Activated B cell treated with CpG ODN at 0.5 μM for 24 hours (primary cell): ENCODE data around the gene GPR119. TPM values are rescaled to one million over a fixed set of nuclear protein-coding genes. Genes with fewer than 3 reads are reported as not detected.
A peak's percentile ranks its signal among the peaks of the same experiment; 100 is the strongest.

ENCODE experiments used
- ATAC-seq: fragments of 200-7000 bp; cut with Tn5 transposase; one replicate; pipeline ENCODE4 v1.10.0; 2021; ENCODE audit warnings: low read depth, mild to moderate bottlenecking, moderate library complexity
- CTCF ChIA-PET: fragments of 350-600 bp; sonication (Branson Sonifier 250); formaldehyde crosslinking; loops from one replicate; lab custom pipeline; 2021; ENCODE audit warnings: antibody characterized with exemption; lab: Charles Lee
- POLR2A ChIA-PET: fragments of 350-600 bp; sonication (Branson Sonifier 250); formaldehyde crosslinking; loops from one replicate; lab custom pipeline; 2021; ENCODE audit warnings: antibody characterized with exemption; lab: Charles Lee
- DNase-seq: peaks from one replicate; pipeline ENCODE4 v3.0.0; 2022
- H3K27ac Mint-ChIP-seq: one replicate; pipeline ENCODE4 v1.8.0; 2020; ENCODE audit warnings: mixed read lengths
- H3K27me3 Mint-ChIP-seq: one replicate; pipeline ENCODE4 v1.8.0; 2021; ENCODE audit warnings: mixed read lengths
- H3K36me3 Mint-ChIP-seq: one replicate; pipeline ENCODE4 v1.8.0; 2021; ENCODE audit warnings: low read depth, mixed read lengths
- H3K4me1 Mint-ChIP-seq: one replicate; pipeline ENCODE4 v1.8.0; 2021; ENCODE audit warnings: mixed read lengths
- H3K4me3 Mint-ChIP-seq: one replicate; pipeline ENCODE4 v1.8.0; 2020; ENCODE audit warnings: mild to moderate bottlenecking, mixed read lengths
- H3K9me3 Mint-ChIP-seq: one replicate; pipeline ENCODE4 v1.8.0; 2020; ENCODE audit warnings: mixed read lengths
- CTCF ChIP-seq: fragments of 200-600 bp; IDR thresholded peaks from one replicate; pipeline ENCODE4 v1.8.0; 2022; ENCODE audit warnings: antibody characterized with exemption, mild to moderate bottlenecking
- intact Hi-C: fragments of 100-400 bp; cut with micrococcal nuclease; formaldehyde crosslinking; loops from one replicate; pipeline ENCODE4 v1.15.1; 2024
- total RNA-seq: library from RNA; stranded (reverse); gene quantifications from 2 replicates; pipeline ENCODE4 v1.2.3, GENCODE V29; 2022

Gene GPR119
- total RNA-seq, 1 donor from 2014 or later, result not detected

- TF ChIP-seq CTCF, result no peak
- H3K27ac Mint-ChIP-seq, result no peak overlapping the region
- no peaks in the 10 kb centered on the region for H3K4me1 Mint-ChIP-seq
These were observed 31.3 kb upstream of the GPR119 start for GRCh38 chrX:130416785-130417184.

GRCh38 chrX:130415201-130415600, 29.7 kb upstream of the GPR119 start:
- Mint-ChIP-seq H3K36me3 (peaks cover 33% of the 10 kb centered on the region), H3K27ac (no peak overlapping the region), H3K27me3 (no peaks in the 10 kb centered on the region), H3K9me3 (no peaks in the 10 kb centered on the region), H3K4me1 (no peaks in the 10 kb centered on the region), H3K4me3 (no peak overlapping the region)
- TF ChIP-seq CTCF, result no peak
- POLR2A ChIA-PET, result no interaction called here
- intact Hi-C loops, result no loop called here
- CTCF ChIA-PET, result no interaction called here
- ATAC-seq (no peak), DNase-seq (no peak)

More at GRCh38 chrX:130416785-130417184, 31.3 kb upstream of the GPR119 start:
- ChIA-PET CTCF (no interaction called here), POLR2A (no interaction called here)
- Mint-ChIP-seq H3K27me3 (no peaks in the 10 kb centered on the region), H3K36me3 (peaks cover 21% of the 10 kb centered on the region), H3K9me3 (no peaks in the 10 kb centered on the region), H3K4me3 (no peak overlapping the region)
- intact Hi-C loops, result no loop called here
- ATAC-seq (no peak), DNase-seq (no peak)

- H3K9me3 Mint-ChIP-seq, result no peaks in the 10 kb centered on the region
- no peak for ATAC-seq
- no peak overlapping the region for H3K4me3 Mint-ChIP-seq
- no peak for DNase-seq
- peaks cover 37% of the 10 kb centered on the region for H3K36me3 Mint-ChIP-seq
- no peaks in the 10 kb centered on the region for H3K4me1 Mint-ChIP-seq
- CTCF ChIA-PET, result no interaction called here
- no peak overlapping the region for H3K27ac Mint-ChIP-seq
- H3K27me3 Mint-ChIP-seq, result no peaks in the 10 kb centered on the region
- POLR2A ChIA-PET, result no interaction called here
- no peak for TF ChIP-seq CTCF
- intact Hi-C loops, result no loop called here
These were observed 29.3 kb upstream of the GPR119 start for GRCh38 chrX:130414800-130415199.

- CTCF ChIA-PET, result no interaction called here
- Mint-ChIP-seq H3K27me3 (no peaks in the 10 kb centered on the region), H3K36me3 (peaks cover 48% of the 10 kb centered on the region), H3K4me1 (no peaks in the 10 kb centered on the region), H3K9me3 (no peaks in the 10 kb centered on the region), H3K4me3 (no peak overlapping the region), H3K27ac (no peak overlapping the region)
- ATAC-seq (no peak), DNase-seq (no peak)
- no peak for TF ChIP-seq CTCF
- intact Hi-C loops, result no loop called here
- POLR2A ChIA-PET, result no interaction called here
These were observed 27.9 kb upstream of the GPR119 start for GRCh38 chrX:130413415-130413814.

GRCh38 chrX:130402208-130402684, 16.8 kb upstream of the GPR119 start:
- ATAC-seq (peak; percentile 15), DNase-seq (no peak)
- Mint-ChIP-seq H3K36me3 (peaks cover 18% of the 10 kb centered on the region), H3K27me3 (peaks cover 2% of the 10 kb centered on the region), H3K9me3 (no peaks in the 10 kb centered on the region), H3K4me1 (peaks cover 22% of the 10 kb centered on the region), H3K4me3 (peak overlapping the region; percentile 86), H3K27ac (peak overlapping the region; percentile 91)
- ChIA-PET POLR2A (interaction anchor here (1.0 kb wide), 3 partner anchors 62 to 501 kb away, joined by 3 read pairs; partner anchors contain the start of genes ENOX2, SLC25A14 and ZNF280C), CTCF (no interaction called here)
- no peak for TF ChIP-seq CTCF
- intact Hi-C loops, result loop anchor here (1.0 to 5.0 kb wide), 2 partner anchors 135 to 501 kb away; partner anchors contain the start of genes ENOX2 and ZNF280C
